HG02852 (cell line): ENCODE measurements around the gene CEP350.

Source experiments
- ATAC-seq: cut with Tn5 transposase; IDR thresholded peaks from one replicate; pipeline ENCODE4 v1.9.1; 2021; ENCODE audit warnings: mild to moderate bottlenecking, moderate library complexity; ENCODE audit not compliant: unreplicated experiment

CEP350 gene

DNA sequence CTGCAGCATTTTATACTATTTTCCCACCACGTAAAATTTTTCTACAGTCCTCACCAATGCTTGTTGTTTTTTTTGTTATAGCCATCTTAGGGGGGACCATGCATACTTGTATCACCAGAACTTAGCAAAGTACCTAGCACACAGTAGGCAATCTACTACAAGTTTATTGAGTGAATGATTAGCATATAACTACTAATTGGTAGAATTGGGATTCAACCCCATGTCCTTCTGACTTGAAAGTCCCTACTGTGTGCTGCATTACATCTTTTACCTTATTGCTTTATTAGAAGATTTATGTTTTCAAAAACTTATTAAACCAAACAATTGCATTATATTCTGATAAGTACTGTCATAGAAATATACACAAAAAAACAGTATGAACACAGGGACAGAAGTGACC, 92.1 kb downstream of the CEP350 start:
- no peak for ATAC-seq

DNA sequence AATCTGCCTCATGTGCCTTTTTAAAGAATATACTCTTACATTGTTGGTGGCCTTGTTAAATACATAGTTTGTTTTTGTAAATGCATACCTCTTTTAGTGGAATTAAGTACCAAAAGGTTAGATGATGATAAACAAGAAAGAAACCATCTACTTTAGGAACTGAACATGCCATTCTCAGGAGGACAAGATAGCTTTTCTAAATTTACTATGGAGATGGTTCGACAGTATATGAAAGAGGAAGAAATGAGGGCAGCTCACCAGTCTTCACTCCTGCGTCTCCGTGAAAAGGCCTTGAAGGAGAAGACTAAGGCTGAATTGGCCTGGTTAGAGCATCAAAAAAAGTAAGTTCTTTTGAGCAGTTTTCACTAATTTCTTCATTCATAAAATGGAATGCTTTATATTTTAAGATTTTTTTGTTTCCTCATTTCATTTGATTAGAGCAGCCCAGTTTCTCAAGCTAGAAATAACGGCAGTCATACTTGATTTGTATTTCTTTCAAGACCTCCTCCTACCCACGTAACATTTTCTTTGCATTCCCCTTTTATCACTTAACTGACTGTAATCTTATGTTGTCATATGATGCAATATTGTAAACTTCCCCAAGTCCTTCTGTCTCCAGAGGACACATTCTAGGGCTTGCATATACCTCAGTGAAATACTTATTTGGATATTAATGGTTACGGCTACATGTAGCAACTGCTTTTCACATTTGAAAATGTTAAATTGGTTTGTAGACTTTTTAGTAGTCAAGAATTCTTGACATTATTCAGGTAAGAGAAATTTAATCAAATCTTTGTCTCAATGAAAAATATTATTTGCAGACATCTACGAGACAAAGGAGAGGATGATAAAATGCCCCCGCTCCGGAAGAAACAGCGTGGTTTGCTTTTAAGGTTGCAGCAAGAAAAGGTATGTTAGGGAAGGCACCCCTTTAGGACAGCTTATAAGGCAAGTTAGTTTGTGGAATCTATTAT, 99.3 kb downstream of the CEP350 start:
- no peak for ATAC-seq

DNA sequence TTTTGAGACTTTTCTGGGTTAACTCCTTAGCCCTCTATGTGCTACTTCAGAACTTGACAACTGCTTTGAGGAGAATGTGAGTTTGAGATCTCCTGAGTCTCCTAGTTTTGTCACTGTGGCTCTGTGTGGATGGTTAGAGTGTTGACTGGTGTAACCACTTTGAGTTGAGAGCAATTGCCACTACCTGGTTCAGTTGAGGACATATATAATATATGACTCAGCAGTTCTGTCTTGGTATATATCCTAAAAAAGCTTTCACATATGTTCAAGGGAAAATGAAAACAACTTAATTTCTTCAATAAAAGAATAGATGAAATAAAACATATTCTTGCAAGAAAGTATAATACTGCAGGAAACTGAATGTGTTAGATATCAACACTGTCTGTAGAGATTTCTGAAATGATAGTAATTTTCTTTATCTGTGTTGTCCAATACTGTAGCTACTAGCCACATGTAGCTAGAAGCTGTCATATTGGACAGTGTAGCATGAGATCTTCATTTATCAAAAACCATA, 103.3 kb downstream of the CEP350 start:
- ATAC-seq, result no peak

DNA sequence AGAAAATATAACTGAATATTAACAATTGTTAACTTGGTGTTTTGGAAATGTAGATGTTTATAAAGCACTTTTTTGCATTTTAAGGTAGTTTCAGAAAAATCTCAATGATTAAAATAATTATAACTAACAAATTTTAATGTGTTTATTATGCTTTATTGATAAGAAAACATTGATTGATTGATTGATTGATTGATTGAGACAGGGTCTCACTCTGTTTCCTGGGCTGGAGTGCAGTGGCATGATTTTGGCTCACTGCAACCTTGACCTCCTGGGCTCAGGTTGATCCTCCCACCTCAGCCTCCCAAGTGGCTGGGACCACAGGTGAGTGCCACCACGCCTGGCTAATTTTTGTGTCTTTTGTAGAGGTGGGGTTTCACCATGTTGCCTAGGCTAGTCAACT, 106.4 kb downstream of the CEP350 start:
- no peak for ATAC-seq

- no peak for ATAC-seq
These were observed 107.9 kb downstream of the CEP350 start for GRCh38 chr1:180062452-180062971.

- ATAC-seq, result no peak
These were observed 110.8 kb downstream of the CEP350 start for GRCh38 chr1:180065408-180065807.

DNA sequence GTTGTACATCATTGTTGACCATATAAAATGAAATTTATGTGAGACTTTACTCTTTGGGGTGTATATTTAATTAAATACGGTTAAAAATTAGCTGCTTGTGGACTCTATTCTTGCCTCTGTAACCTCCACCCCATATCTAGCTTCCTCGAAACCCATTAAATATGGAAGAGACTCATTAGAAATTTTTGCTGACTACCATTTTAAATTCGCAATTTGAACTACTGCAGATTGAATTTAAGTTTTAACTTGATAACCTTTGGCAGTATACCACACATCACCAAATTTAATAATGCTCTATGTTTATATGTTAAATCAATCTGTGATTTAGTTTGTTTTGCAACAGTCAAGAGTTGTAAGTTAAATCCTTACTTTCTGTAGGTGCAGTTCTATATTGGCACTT, 111.5 kb downstream of the CEP350 start:
- no peak for ATAC-seq

DNA sequence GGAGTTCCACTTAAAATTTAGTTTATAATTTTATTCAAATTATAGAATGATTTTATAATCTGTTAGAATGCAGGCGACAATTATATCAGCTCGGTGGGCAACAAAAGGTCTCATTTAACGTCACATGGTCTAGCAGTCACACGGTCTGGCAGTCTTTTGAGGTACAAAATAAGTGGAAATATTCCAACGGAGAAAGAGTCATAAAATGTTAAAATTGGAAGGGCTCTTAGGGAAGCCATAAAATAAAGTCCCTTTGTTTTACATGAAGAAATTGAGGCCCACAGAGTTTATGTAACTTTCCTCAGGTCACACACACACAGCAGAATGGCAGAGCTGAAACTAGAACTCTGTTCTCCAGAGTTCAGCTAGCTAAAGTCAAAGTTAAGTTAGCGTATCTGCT, 115.7 kb downstream of the CEP350 start:
- no peak for ATAC-seq

DNA sequence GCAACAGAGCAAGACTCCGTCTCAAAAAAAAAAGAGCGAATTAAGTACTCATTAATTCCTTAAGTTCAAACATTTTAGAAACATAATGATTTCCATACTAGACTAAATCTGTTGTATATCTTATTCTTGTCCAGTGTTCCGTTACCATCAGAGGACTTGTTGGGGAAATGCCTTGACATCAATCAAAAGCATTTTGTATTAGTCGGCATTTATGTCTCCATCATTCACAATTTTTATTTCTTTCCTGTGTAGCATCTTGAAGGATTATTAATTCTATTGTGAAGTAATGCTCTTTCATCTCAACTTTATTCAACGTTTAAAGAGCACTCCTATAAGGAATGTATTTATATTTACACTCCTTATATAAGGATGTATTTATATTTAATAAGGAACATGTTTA, 117.1 kb downstream of the CEP350 start:
- ATAC-seq, result no peak

DNA sequence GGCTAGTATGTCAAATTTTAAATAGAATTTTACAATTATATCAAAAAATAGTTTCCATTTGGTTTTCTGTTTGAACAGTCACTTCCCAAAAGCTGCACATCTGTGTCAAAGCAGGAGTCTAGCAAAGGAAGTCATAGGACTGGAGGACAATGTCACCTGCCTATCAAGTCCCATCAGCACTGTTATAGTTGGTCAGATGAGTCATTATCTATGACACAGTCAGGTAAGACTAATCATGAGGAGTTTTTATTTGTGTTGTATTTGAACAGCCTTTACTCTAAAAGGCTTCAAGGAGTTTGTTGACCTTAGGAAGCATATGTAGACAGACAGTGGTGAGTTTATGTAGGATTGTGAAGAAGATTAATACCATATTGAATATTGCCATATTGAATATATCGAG, 125.8 kb downstream of the CEP350 start:
- no peak for ATAC-seq

DNA sequence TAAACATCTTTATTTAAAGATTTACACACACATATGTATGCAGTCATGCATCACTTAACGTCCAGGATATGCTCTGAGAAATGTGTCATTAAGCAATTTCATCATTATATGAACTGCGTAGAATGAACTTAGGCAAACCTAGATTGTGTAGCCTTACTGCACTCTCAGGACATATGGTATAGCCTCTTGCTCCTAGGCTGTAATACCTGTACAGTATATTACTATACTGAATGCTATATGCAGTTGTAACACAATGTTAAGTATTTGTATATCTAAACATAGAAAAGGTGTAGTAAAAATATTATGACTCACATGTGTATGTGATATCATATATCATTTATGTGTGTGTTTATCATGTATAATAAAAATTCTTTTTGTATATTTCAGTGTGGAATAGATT, 126.9 kb downstream of the CEP350 start:
- ATAC-seq, result no peak

DNA sequence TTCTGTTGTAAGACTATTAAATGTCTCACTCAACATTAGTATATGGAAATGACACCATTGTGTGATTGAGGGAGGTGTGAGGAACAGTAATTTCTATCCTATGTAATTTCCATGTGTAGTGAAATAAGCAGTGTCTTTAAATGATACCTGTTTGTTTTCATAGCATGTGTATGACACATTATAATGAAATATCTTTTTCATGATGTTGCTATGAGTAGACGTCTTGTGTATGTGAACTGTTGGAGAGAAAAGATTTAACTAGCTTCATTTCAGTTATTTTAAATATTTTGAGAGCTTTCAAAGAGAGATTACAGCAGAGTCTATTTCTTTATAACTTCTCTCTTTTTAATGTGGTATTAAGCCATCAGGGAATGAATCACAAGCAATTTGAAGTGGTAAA, 128.6 kb downstream of the CEP350 start:
- ATAC-seq, result no peak

- ATAC-seq, result no peak
These were observed 130.3 kb downstream of the CEP350 start for GRCh38 chr1:180084867-180085266.

GRCh38 chr1:180085331-180085730, 130.7 kb downstream of the CEP350 start:
- no peak for ATAC-seq

GRCh38 chr1:180092931-180093650, 138.5 kb downstream of the CEP350 start:
- ATAC-seq, result no peak

- no peak for ATAC-seq
These were observed 140.2 kb downstream of the CEP350 start for GRCh38 chr1:180094705-180095295.

GRCh38 chr1:180096584-180097325, 142.1 kb downstream of the CEP350 start:
- no peak for ATAC-seq

DNA sequence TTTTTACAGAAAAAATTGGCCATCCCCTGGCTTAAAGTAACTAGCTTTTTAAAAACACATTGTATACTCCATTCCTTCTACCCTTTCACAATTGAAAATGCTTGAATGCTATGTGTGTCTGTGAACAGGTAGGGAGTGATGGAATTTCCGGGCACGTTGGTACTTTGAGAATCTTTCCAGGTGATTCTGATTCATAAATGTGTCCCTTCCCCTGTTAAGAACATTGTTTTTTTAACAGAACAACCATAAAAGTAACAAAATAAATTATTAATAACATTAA, 142.7 kb downstream of the CEP350 start:
- ATAC-seq, result no peak

DNA sequence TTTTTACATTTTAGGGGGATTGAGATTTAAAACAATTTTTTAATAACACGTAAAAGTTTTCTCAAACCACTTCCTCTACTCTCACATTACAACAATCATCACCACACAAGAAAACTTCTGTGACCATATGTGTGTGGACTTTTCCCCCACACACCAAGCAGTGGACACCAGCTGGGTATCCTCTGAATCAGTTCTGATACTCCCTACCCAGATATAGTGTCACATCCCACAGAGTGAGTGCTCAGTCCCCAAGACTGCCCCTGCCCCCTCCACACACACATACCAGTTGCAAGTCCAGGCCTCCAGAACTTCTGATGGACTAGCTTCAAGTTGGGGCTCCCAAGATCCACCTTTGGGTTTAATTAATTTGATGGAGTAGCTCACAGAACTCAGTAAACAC, 146.8 kb downstream of the CEP350 start:
- no peak for ATAC-seq

DNA sequence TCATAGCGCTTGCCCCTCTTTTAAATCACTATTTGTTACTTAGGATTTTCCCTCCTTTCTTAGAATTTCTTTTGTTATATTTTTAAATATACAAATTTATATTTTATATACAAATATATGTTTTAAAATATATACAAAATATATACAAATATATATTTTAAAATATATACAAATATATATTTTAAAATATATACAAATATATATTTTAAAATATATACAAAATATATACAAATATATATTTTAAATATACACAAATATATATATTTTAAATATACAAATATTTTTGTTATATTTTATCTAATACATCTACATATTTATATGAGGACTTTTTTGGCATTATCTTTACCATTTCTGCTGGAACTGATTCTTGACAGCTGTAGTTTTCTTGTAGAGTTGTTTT, 149.2 kb downstream of the CEP350 start:
- ATAC-seq, result no peak

GRCh38 chr1:180112091-180112490, 157.5 kb downstream of the CEP350 start:
- ATAC-seq, result no peak
